ENCODE results near the gene SPEN. TPM values are rescaled to one million over a fixed set of nuclear protein-coding genes. Genes with fewer than 3 reads are reported as not detected.
"Not testable (repeated sequence)": the region's sequence is repeated elsewhere in the genome, so short reads cannot be mapped to it uniquely, and the experiment has no call there.

Gene SPEN
- total RNA-seq, 3 donors from 2014 or later: 80.4 to 85.2 (median 82.1) TPM

DNA sequence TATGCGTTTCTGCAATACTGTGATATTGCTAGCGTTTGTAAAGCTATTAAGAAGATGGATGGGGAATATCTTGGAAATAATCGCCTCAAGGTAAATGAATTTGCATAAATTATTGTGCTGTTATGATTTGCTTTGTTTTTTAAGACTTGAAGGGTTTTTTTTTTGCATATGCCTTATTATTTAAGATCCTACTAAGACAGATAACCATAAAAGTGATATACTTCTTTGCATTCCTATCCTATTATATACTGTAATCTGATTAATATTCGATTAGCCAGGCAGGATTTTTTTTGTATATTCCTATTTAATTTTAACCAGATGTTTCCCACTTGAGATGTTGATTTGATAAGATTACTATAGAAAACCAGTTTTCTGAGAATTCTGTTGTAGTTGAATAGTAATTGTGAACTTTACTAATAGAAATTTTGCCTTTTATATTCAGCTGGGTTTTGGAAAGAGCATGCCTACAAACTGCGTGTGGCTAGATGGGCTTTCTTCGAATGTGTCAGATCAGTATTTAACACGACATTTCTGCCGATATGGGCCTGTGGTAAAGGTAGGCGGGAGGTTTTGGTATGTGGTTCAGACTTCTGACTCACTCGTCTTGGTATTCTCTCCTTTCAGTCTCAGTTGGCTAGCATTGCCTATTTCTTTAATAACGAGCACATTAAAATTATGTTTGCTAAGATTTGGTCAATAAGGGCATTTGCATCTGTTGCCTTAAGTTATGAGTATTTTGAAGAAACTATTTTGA lies 71.6 kb downstream of the SPEN start:
- ATAC-seq: peak; percentile 98 to 99
- Mint-ChIP-seq H3K9me3 (no peaks in the 10 kb centered on the region), H3K4me3 (no peak overlapping the region), H3K27me3 (ENCODE audit: low read depth) (no peaks in the 10 kb centered on the region), H3K4me1 (ENCODE audit: low read depth) (peaks cover 41% of the 10 kb centered on the region), H3K36me3 (ENCODE audit: insufficient read depth) (peaks cover 42% of the 10 kb centered on the region)
- peak; percentile 53 for DNase-seq

DNA sequence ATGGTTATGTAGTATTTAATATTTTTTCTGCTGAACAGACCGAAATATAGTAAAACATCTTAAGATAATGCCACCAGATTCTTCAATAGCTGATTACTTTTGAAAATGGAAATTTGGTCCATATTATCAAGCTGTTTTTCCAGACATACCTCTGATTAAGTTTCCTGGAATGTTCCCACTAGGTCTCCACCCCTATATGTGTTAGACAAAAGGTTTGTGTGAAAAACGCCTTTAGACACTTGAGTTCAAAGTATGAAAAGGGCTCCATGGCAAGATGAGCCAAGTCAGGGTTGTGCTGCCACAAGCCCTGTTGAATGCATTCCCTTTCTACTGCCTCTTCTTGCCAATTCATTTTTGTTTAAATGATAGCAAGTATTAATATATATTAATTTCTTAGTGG lies 75.7 kb downstream of the SPEN start:
- DNase-seq (no peak), ATAC-seq (no peak)
- Mint-ChIP-seq H3K27me3 (ENCODE audit: low read depth) (no peaks in the 10 kb centered on the region), H3K36me3 (ENCODE audit: insufficient read depth) (peaks cover 35% of the 10 kb centered on the region), H3K9me3 (no peaks in the 10 kb centered on the region), H3K4me3 (no peak overlapping the region), H3K4me1 (ENCODE audit: low read depth) (peaks cover 16% of the 10 kb centered on the region)

DNA sequence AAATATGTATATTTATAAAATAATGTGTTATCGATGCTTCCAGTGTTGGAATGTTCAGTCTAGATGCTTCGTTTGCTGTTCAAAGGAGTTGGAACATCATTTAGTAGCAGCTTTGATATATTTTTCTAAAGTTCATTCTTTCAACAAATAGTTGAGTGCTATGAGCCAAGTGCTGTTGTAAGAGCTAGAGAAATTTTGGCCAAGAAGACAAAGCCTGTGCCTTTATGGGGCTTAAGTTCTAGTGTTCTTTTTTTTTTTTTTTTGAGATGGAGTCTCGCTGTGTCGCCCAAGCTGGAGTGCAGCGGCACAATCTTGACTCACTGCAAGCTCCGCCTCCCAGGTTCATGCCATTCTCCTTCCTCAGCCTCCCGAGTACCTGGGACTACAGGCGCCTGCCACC lies 78.9 kb downstream of the SPEN start:
- not testable (repeated sequence) for DNase-seq; H3K4me3 Mint-ChIP-seq; H3K4me1 Mint-ChIP-seq (ENCODE audit: low read depth); H3K9me3 Mint-ChIP-seq; ATAC-seq; H3K27me3 Mint-ChIP-seq (ENCODE audit: low read depth)
- H3K36me3 Mint-ChIP-seq (ENCODE audit: insufficient read depth): peaks cover 51% of the 10 kb centered on the region

DNA sequence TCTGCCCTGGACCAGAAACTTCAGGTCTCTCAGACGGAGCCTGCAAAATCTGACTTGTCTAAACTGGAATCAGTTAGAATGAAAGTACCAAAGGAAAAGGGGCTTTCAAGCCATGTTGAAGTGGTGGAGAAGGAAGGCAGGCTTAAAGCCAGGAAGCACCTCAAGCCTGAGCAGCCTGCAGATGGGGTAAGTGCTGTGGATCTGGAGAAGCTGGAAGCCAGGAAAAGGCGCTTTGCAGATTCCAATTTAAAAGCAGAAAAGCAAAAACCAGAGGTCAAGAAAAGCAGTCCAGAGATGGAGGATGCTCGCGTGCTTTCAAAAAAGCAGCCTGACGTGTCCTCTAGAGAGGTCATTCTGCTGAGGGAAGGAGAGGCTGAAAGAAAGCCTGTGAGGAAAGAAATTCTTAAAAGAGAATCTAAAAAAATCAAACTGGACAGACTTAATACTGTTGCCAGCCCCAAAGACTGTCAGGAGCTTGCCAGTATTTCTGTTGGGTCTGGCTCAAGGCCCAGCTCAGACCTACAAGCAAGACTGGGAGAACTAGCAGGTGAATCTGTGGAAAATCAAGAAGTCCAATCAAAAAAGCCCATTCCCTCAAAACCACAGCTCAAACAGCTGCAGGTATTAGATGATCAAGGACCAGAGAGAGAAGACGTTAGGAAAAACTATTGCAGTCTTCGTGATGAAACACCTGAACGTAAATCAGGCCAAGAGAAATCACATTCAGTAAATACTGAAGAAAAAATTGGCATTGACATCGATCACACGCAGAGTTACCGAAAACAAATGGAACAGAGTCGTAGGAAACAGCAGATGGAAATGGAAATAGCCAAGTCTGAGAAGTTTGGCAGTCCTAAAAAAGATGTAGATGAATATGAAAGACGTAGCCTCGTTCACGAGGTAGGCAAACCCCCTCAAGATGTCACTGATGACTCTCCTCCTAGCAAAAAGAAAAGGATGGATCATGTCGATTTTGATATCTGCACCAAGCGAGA lies 81.8 kb downstream of the SPEN start:
- no peak for DNase-seq
- ATAC-seq: no peak
- peaks cover 49% of the 10 kb centered on the region for H3K36me3 Mint-ChIP-seq (ENCODE audit: insufficient read depth)
- no peaks in the 10 kb centered on the region for H3K27me3 Mint-ChIP-seq (ENCODE audit: low read depth)
- no peaks in the 10 kb centered on the region for H3K9me3 Mint-ChIP-seq
- H3K4me3 Mint-ChIP-seq: no peak overlapping the region
- no peaks in the 10 kb centered on the region for H3K4me1 Mint-ChIP-seq (ENCODE audit: low read depth)

DNA sequence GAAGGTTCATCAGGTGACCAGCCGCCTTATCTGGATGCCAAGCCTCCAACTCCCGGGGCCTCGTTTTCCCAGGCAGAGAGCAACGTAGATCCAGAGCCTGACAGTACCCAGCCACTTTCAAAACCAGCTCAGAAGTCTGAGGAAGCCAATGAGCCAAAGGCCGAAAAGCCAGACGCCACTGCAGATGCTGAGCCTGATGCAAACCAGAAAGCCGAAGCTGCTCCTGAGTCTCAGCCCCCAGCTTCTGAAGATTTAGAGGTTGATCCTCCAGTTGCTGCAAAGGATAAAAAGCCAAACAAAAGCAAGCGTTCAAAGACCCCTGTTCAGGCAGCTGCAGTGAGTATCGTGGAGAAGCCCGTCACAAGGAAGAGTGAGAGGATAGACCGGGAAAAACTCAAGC lies 83.9 kb downstream of the SPEN start:
- H3K4me1 Mint-ChIP-seq (ENCODE audit: low read depth): no peaks in the 10 kb centered on the region
- no peak overlapping the region for H3K4me3 Mint-ChIP-seq
- ATAC-seq (no peak), DNase-seq (no peak)
- H3K27me3 Mint-ChIP-seq (ENCODE audit: low read depth): no peaks in the 10 kb centered on the region
- H3K36me3 Mint-ChIP-seq (ENCODE audit: insufficient read depth): peaks cover 60% of the 10 kb centered on the region
- H3K9me3 Mint-ChIP-seq: no peaks in the 10 kb centered on the region

DNA sequence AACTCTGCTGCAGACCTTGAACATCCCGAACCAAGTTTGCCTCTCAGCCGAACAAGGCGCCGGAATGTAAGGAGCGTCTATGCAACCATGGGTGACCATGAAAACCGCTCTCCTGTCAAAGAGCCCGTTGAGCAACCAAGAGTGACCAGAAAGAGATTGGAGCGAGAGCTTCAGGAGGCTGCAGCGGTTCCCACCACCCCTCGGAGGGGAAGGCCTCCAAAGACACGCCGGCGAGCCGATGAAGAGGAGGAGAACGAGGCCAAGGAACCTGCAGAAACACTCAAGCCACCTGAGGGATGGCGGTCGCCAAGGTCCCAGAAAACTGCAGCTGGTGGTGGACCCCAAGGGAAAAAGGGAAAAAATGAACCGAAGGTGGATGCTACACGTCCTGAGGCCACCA lies 84.4 kb downstream of the SPEN start:
- no peak for DNase-seq
- H3K4me3 Mint-ChIP-seq: no peak overlapping the region
- H3K9me3 Mint-ChIP-seq: no peaks in the 10 kb centered on the region
- H3K4me1 Mint-ChIP-seq (ENCODE audit: low read depth): no peaks in the 10 kb centered on the region
- peaks cover 62% of the 10 kb centered on the region for H3K36me3 Mint-ChIP-seq (ENCODE audit: insufficient read depth)
- no peak for ATAC-seq
- no peaks in the 10 kb centered on the region for H3K27me3 Mint-ChIP-seq (ENCODE audit: low read depth)

DNA sequence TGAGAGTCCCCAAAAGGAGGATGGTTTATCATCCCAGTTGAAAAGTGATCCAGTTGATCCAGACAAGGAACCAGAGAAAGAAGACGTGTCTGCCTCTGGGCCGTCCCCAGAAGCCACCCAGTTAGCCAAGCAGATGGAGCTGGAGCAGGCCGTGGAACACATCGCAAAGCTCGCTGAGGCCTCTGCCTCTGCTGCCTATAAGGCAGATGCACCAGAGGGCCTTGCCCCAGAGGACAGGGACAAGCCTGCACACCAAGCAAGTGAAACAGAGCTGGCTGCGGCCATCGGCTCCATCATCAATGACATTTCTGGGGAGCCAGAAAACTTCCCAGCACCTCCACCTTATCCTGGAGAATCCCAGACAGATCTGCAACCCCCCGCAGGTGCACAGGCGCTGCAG lies 85.1 kb downstream of the SPEN start:
- Mint-ChIP-seq H3K4me3 (no peak overlapping the region), H3K27me3 (ENCODE audit: low read depth) (no peaks in the 10 kb centered on the region), H3K9me3 (no peaks in the 10 kb centered on the region), H3K4me1 (ENCODE audit: low read depth) (no peaks in the 10 kb centered on the region), H3K36me3 (ENCODE audit: insufficient read depth) (peaks cover 66% of the 10 kb centered on the region)
- DNase-seq (no peak), ATAC-seq (no peak)

DNA sequence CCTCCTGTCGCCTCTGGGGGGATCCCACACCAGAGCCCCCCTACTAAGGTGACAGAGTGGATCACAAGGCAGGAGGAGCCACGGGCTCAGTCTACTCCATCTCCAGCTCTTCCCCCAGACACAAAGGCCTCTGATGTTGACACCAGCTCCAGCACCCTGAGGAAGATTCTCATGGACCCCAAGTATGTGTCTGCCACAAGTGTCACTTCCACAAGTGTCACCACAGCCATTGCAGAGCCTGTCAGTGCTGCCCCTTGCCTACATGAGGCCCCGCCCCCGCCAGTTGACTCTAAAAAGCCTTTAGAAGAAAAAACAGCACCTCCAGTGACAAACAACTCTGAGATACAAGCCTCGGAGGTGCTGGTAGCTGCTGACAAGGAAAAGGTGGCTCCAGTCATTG lies 86.2 kb downstream of the SPEN start:
- ATAC-seq (no peak), DNase-seq (no peak)
- peaks cover 59% of the 10 kb centered on the region for H3K36me3 Mint-ChIP-seq (ENCODE audit: insufficient read depth)
- no peaks in the 10 kb centered on the region for H3K9me3 Mint-ChIP-seq
- H3K27me3 Mint-ChIP-seq (ENCODE audit: low read depth): no peaks in the 10 kb centered on the region
- H3K4me1 Mint-ChIP-seq (ENCODE audit: low read depth): no peaks in the 10 kb centered on the region
- H3K4me3 Mint-ChIP-seq: no peak overlapping the region

DNA sequence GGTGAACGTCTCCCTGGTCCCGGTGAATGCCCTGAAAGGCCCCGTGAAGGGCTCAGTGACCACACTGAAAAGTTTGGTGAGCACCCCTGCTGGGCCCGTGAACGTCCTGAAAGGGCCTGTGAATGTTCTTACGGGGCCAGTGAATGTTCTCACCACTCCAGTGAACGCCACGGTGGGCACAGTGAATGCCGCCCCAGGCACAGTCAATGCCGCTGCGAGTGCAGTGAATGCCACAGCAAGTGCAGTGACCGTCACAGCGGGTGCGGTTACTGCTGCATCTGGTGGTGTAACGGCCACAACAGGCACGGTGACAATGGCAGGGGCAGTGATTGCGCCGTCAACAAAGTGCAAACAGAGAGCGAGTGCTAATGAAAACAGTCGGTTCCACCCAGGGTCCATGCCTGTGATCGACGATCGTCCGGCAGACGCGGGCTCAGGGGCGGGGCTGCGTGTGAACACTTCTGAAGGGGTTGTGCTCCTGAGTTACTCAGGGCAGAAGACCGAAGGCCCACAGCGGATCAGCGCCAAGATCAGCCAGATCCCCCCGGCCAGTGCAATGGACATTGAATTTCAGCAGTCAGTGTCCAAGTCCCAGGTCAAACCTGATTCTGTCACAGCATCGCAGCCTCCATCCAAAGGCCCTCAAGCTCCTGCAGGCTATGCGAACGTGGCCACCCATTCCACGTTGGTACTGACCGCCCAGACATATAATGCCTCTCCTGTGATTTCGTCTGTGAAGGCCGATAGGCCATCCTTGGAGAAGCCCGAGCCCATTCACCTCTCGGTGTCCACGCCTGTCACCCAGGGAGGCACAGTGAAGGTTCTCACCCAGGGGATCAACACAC lies 86.9 kb downstream of the SPEN start:
- Mint-ChIP-seq H3K27me3 (ENCODE audit: low read depth) (no peaks in the 10 kb centered on the region), H3K4me3 (no peak overlapping the region), H3K36me3 (ENCODE audit: insufficient read depth) (peaks cover 57% of the 10 kb centered on the region), H3K4me1 (ENCODE audit: low read depth) (peaks cover 2% of the 10 kb centered on the region), H3K9me3 (no peaks in the 10 kb centered on the region)
- no peak for DNase-seq
- ATAC-seq: no peak

DNA sequence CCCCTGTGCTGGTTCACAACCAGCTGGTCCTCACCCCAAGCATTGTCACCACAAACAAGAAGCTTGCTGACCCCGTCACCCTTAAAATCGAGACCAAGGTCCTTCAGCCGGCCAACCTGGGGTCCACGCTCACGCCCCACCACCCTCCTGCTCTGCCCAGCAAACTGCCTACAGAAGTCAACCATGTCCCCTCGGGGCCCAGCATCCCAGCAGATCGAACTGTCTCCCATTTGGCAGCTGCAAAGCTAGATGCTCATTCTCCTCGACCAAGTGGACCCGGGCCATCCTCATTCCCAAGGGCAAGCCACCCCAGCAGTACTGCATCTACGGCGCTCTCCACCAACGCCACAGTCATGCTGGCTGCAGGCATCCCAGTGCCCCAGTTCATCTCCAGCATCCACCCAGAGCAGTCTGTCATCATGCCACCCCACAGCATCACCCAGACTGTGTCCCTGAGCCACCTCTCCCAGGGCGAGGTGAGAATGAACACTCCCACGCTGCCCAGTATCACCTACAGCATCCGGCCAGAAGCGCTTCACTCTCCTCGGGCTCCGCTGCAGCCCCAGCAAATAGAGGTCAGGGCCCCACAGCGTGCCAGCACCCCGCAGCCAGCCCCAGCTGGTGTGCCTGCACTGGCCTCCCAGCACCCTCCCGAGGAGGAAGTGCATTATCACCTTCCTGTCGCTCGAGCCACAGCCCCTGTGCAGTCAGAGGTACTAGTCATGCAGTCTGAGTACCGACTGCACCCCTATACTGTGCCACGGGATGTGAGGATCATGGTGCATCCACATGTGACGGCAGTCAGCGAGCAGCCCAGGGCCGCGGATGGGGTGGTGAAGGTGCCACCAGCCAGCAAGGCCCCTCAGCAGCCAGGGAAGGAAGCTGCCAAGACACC lies 87.8 kb downstream of the SPEN start:
- Mint-ChIP-seq H3K4me3 (no peak overlapping the region), H3K36me3 (ENCODE audit: insufficient read depth) (peaks cover 55% of the 10 kb centered on the region), H3K4me1 (ENCODE audit: low read depth) (peaks cover 2% of the 10 kb centered on the region), H3K9me3 (no peaks in the 10 kb centered on the region), H3K27me3 (ENCODE audit: low read depth) (no peaks in the 10 kb centered on the region)
- no peak for DNase-seq
- ATAC-seq: no peak

DNA sequence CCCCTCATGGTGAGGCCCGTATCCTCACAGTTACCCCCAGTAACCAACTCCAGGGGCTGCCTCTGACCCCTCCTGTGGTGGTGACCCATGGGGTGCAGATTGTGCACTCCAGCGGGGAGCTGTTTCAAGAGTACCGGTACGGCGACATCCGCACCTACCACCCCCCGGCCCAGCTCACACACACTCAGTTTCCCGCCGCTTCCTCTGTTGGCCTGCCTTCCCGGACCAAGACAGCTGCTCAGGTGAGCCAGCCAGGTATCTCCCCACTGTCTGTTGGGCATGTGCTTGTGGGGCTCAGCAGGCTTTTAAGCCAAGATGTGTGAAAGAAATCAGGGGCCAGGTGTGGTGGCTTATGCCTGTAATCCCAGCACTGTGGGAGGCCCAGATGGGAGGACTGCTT lies 88.5 kb downstream of the SPEN start:
- Mint-ChIP-seq H3K9me3 (no peaks in the 10 kb centered on the region), H3K27me3 (ENCODE audit: low read depth) (no peaks in the 10 kb centered on the region), H3K36me3 (ENCODE audit: insufficient read depth) (peaks cover 52% of the 10 kb centered on the region), H3K4me3 (no peak overlapping the region), H3K4me1 (ENCODE audit: low read depth) (peaks cover 2% of the 10 kb centered on the region)
- no peak for ATAC-seq
- DNase-seq: no peak

DNA sequence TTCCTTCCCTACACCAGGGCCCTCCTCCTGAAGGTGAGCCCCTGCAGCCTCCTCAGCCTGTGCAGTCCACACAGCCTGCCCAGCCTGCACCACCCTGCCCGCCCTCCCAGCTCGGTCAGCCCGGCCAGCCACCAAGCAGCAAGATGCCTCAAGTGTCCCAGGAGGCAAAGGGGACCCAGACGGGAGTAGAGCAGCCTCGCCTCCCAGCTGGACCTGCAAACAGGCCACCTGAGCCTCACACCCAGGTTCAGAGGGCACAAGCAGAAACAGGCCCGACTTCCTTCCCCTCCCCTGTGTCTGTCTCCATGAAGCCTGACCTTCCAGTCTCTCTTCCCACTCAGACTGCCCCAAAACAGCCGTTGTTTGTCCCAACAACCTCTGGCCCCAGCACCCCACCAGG lies 89.6 kb downstream of the SPEN start:
- ATAC-seq: no peak
- H3K36me3 Mint-ChIP-seq (ENCODE audit: insufficient read depth): peaks cover 49% of the 10 kb centered on the region
- H3K4me1 Mint-ChIP-seq (ENCODE audit: low read depth): peaks cover 2% of the 10 kb centered on the region
- H3K4me3 Mint-ChIP-seq: no peak overlapping the region
- no peaks in the 10 kb centered on the region for H3K27me3 Mint-ChIP-seq (ENCODE audit: low read depth)
- DNase-seq: no peak
- no peaks in the 10 kb centered on the region for H3K9me3 Mint-ChIP-seq

DNA sequence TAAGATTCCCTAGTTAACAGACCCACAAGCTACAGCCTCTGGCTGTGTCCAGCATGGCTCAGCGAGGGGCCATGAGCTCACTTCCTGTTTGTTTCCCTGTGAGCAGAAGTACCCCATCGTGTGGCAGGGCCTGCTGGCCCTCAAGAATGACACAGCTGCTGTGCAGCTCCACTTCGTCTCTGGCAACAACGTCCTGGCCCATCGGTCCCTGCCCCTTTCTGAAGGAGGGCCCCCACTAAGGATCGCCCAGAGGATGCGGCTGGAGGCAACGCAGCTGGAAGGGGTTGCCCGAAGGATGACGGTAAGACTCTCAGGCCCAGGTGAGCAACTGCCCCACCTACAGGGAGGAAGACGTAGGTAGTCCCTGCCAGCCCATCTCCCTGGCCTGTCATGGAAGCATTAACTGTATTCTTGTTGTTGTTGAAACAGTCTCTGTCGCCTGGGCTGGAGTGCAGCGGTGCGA lies 90.2 kb downstream of the SPEN start:
- no peak for ATAC-seq
- peaks cover 46% of the 10 kb centered on the region for H3K36me3 Mint-ChIP-seq (ENCODE audit: insufficient read depth)

More for the DNA sequence above, 90.2 kb downstream of the SPEN start:
- Mint-ChIP-seq H3K4me1 (ENCODE audit: low read depth) (peaks cover 2% of the 10 kb centered on the region), H3K9me3 (no peaks in the 10 kb centered on the region), H3K4me3 (no peak overlapping the region), H3K27me3 (ENCODE audit: low read depth) (no peaks in the 10 kb centered on the region)
- no peak for DNase-seq

Measured in activated T-cell treated with anti-CD3 and anti-CD28 coated beads, Interleukin-2, amount 50 U/mL, for 4 hours (primary cell).